B cell (primary cell): ENCODE data around the gene AMD1. TPM values are rescaled to one million over a fixed set of nuclear protein-coding genes. Genes with fewer than 3 reads are reported as not detected.

Source experiments
- ATAC-seq: fragments of 200-7000 bp; cut with Tn5 transposase; one replicate; pipeline ENCODE4 v1.10.0; 2021; ENCODE audit warnings: low read depth, mild to moderate bottlenecking, moderate number of reproducible peaks, moderate library complexity
- CTCF ChIA-PET: fragments of 350-600 bp; sonication (Branson Sonifier 250); formaldehyde crosslinking; loops from one replicate; lab custom pipeline; 2021; ENCODE audit warnings: antibody characterized with exemption, inconsistent platforms; lab: Charles Lee
- POLR2A ChIA-PET: fragments of 350-600 bp; sonication (Branson Sonifier 250); formaldehyde crosslinking; loops from one replicate; lab custom pipeline; 2021; ENCODE audit warnings: antibody characterized with exemption; lab: Charles Lee
- DNase-seq: peaks from one replicate; pipeline ENCODE4 v3.0.0; 2013
- H2AFZ ChIP-seq: 2 replicates; pipeline ENCODE4 v1.6.1; 2012; ENCODE audit warnings: mild to moderate bottlenecking, low read depth, low read length; ENCODE audit not compliant: insufficient read depth, poor library complexity, severe bottlenecking
- H3K27ac ChIP-seq, 2 donors: 1 replicate in 1 of 2; 2 replicates in 1 of 2; pipeline ENCODE4 v1.5.1; 2012 to 2013; ENCODE audit warnings: low read length in 2 of 2, mild to moderate bottlenecking in 2 of 2, moderate library complexity in 1 of 2
- H3K27me3 ChIP-seq, 4 experiments: fragments of 200-600 bp in 1 of 4; sonication (generic) in 1 of 4; replicated peaks in 1 of 4; 1 replicate in 2 of 4; 2 replicates in 2 of 4; pipeline versions ENCODE4 v1.6.1 to v1.7.0; 2013 to 2016; ENCODE audit warnings: low read length in 3 of 4, mild to moderate bottlenecking in 2 of 4, mixed read lengths in 1 of 4, moderate library complexity in 1 of 4; ENCODE audit not compliant: insufficient read depth in 4 of 4, control insufficient read depth in 3 of 4; ENCODE audit errors: control extremely low read depth in 1 of 4
- H3K36me3 ChIP-seq, 2 experiments: replicated peaks in 1 of 2; 1 replicate in 1 of 2; 2 replicates in 1 of 2; pipeline versions ENCODE4 v1.6.1 to v1.7.1; 2013; ENCODE audit warnings: low read length in 1 of 2; ENCODE audit not compliant: insufficient read depth in 2 of 2, control insufficient read depth in 1 of 2; ENCODE audit errors: control extremely low read depth in 1 of 2, extremely low read depth in 1 of 2
- H3K4me1 ChIP-seq, 2 donors: fragments of 200-600 bp in 1 of 2; sonication (generic) in 1 of 2; 1 replicate in 1 of 2; 2 replicates in 1 of 2; pipeline versions ENCODE4 v1.5.1 to v1.6.1; 2013 to 2017; ENCODE audit warnings: low read length in 2 of 2; ENCODE audit not compliant: control insufficient read depth in 2 of 2, insufficient read depth in 2 of 2
- H3K4me2 ChIP-seq: replicated peaks from 2 replicates; pipeline ENCODE3; 2012; ENCODE audit warnings: mild to moderate bottlenecking, low read depth, low read length; ENCODE audit not compliant: poor library complexity, severe bottlenecking
- H3K4me3 ChIP-seq, 5 experiments: fragments of 200-600 bp in 1 of 5; sonication (generic) in 1 of 5; 1 replicate in 3 of 5; 2 replicates in 2 of 5; pipeline versions ENCODE4 v1.5.1 to v1.7.0; 2011 to 2016; ENCODE audit warnings: low read length in 4 of 5, mild to moderate bottlenecking in 4 of 5, low read depth in 2 of 5, control low read depth in 1 of 5, moderate library complexity in 1 of 5; ENCODE audit not compliant: insufficient read depth in 1 of 5; ENCODE audit errors: control extremely low read depth in 1 of 5, extremely low read depth in 1 of 5
- H3K79me2 ChIP-seq: fragments of 200-600 bp; sonication (generic); one replicate; pipeline ENCODE4 v1.6.0; 2016; ENCODE audit warnings: low read length; ENCODE audit not compliant: control insufficient read depth, insufficient read depth
- H3K9ac ChIP-seq: fragments of 200-600 bp; sonication (generic); 2 replicates; pipeline ENCODE4 v1.6.1; 2017; ENCODE audit warnings: mild to moderate bottlenecking, low read length, moderate library complexity
- H3K9me3 ChIP-seq, 3 donors: one replicate each; pipeline versions ENCODE4 v1.6.1 to v1.7.1; 2013; ENCODE audit warnings: low read length in 2 of 3; ENCODE audit not compliant: control insufficient read depth in 2 of 3, insufficient read depth in 1 of 3; ENCODE audit errors: control extremely low read depth in 1 of 3
- H4K20me1 ChIP-seq: 2 replicates; pipeline ENCODE4 v1.6.0; 2012; ENCODE audit warnings: mild to moderate bottlenecking, low read length; ENCODE audit not compliant: insufficient read depth, control insufficient read depth, poor library complexity, severe bottlenecking
- H3K27ac Mint-ChIP-seq: one replicate; pipeline ENCODE4 v1.8.0; 2021; ENCODE audit warnings: mixed read lengths
- H3K27me3 Mint-ChIP-seq: one replicate; pipeline ENCODE4 v1.8.0; 2021; ENCODE audit warnings: mixed read lengths
- H3K4me1 Mint-ChIP-seq: one replicate; pipeline ENCODE4 v1.8.0; 2021; ENCODE audit warnings: mixed read lengths
- H3K4me3 Mint-ChIP-seq: one replicate; pipeline ENCODE4 v1.8.0; 2021; ENCODE audit warnings: mixed read lengths
- H3K9me3 Mint-ChIP-seq: one replicate; pipeline ENCODE4 v1.8.0; 2022; ENCODE audit warnings: mixed read lengths; ENCODE audit not compliant: insufficient read depth
- EZH2 ChIP-seq: IDR thresholded peaks from 2 replicates; pipeline ENCODE4 v1.6.1; 2012; ENCODE audit warnings: borderline replicate concordance, low read depth, mild to moderate bottlenecking, moderate library complexity, low read length; ENCODE audit not compliant: insufficient read depth, poor library complexity, severe bottlenecking
- WGBS: methylation state at CpG from one replicate; pipeline ENCODE4 v1.1.5; 2013; ENCODE audit warnings: missing lambda C conversion rate; ENCODE audit not compliant: insufficient coverage; 5-methylcytosine and 5-hydroxymethylcytosine counted together
- intact Hi-C: fragments of 100-400 bp; cut with micrococcal nuclease; formaldehyde crosslinking; loops from one replicate; pipeline ENCODE4 v1.10.0; 2022
- polyA plus RNA-seq: library from polyadenylated mRNA; depleted of rRNA; stranded (reverse); fragments of >200 nt; gene quantifications from 2 replicates; pipeline ENCODE4 v1.2.3, GENCODE V29; 2012
- total RNA-seq, 2 donors: library from RNA; stranded (reverse); fragments of 120-200 nt in 1 of 2; gene quantifications; 1 replicate in 1 of 2; 2 replicates in 1 of 2; pipeline versions ENCODE4 v1.2.3 to v1.2.4, GENCODE V29; 2013 to 2022
- TF ChIP-seq, protein P1 (sequence below): fragments of 200-600 bp; IDR thresholded peaks from one replicate; pipeline ENCODE4 v1.8.0; 2022; ENCODE audit warnings: antibody characterized with exemption, mild to moderate bottlenecking

The AMD1 gene
- total and polyA plus RNA-seq, 2 donors (not counting 1 experiment from before 2014, with no cell fraction given) = 49.8 to 56.8 TPM

DNA sequence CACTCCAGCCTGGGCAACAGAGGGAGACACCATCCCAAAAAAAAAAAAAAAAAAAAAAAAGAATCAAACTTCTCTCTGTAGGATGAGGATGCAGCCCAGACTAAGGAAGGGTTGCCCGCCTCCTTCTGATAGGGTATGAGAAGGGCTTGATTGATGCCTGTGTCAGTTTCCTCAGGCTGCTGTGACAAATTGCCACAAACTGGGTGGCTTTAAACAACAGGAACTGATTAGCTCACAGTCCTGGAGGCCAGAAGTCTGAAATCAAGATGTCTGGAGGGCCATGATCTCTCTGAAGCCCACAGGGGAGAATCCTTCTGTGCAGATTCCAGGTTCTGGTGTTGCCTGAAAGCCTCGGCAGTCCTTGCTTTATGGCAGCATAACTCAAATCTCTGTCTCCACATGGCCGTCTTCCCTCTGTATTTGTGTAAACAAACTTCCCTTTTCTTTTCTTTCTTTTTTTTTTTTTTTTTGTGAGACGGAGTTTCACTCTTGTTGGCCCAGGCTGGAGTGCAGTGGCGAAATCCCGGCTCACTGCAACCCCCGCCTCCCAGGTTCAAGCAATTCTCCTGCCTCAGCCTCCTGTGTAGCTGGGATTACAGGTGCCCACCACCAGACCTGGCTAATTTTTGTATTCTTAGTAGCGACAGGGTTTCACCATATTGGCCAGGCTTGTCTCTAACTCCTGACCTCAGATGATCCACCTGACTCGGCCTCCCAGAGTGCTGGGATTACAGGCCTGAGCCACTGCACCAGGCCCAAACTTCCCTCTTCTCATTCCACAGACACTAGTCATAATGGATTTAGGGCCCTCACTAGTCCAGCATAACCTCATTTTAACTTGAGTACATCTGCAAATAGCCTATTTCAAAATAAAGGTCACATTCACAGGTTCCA lies 48.1 kb upstream of the AMD1 start:
- ChIA-PET POLR2A (interaction anchor here (0.7 to 1.6 kb wide), 3 partner anchors 44 to 162 kb away, joined by 4 to 14 read pairs (median 5); partner anchors contain the start of gene AMD1), CTCF (interaction anchor here (1.6 kb wide), 1 partner anchor 52 kb away, joined by 5 read pairs; no protein-coding TSS in a partner anchor)
- H3K27me3 ChIP-seq = no peaks in the 10 kb centered on the region
- no peak overlapping the region for H3K9ac ChIP-seq
- H3K4me3 ChIP-seq = peak overlapping the region in 1 of 5 experiments; percentile 30
- ATAC-seq (no peak), DNase-seq (peak; percentile 35)
- no peaks in the 10 kb centered on the region for H3K79me2 ChIP-seq
- Mint-ChIP-seq H3K27me3 (no peaks in the 10 kb centered on the region), H3K27ac (peak overlapping the region; percentile 20), H3K4me3 (peak overlapping the region; percentile 26), H3K4me1 (peaks cover 10% of the 10 kb centered on the region), H3K9me3 (no peaks in the 10 kb centered on the region)
- WGBS = 77% methylated on average over 6 of the region's 9 CpGs
- H3K4me2 ChIP-seq = peak overlapping the region; percentile 58
- H3K9me3 ChIP-seq = no peaks in the 10 kb centered on the region
- H3K27ac ChIP-seq = no peak overlapping the region
- H3K36me3 ChIP-seq = no peaks in the 10 kb centered on the region
- TF ChIP-seq EZH2 = no peak
- TF ChIP-seq, protein P1, sequence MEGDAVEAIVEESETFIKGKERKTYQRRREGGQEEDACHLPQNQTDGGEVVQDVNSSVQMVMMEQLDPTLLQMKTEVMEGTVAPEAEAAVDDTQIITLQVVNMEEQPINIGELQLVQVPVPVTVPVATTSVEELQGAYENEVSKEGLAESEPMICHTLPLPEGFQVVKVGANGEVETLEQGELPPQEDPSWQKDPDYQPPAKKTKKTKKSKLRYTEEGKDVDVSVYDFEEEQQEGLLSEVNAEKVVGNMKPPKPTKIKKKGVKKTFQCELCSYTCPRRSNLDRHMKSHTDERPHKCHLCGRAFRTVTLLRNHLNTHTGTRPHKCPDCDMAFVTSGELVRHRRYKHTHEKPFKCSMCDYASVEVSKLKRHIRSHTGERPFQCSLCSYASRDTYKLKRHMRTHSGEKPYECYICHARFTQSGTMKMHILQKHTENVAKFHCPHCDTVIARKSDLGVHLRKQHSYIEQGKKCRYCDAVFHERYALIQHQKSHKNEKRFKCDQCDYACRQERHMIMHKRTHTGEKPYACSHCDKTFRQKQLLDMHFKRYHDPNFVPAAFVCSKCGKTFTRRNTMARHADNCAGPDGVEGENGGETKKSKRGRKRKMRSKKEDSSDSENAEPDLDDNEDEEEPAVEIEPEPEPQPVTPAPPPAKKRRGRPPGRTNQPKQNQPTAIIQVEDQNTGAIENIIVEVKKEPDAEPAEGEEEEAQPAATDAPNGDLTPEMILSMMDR = no peak
- no peaks in the 10 kb centered on the region for H4K20me1 ChIP-seq
- peaks cover 4% of the 10 kb centered on the region in 2 donors for H3K4me1 ChIP-seq
- peak overlapping the region; percentile 75 for H2AFZ ChIP-seq
- intact Hi-C loops = no loop called here

DNA sequence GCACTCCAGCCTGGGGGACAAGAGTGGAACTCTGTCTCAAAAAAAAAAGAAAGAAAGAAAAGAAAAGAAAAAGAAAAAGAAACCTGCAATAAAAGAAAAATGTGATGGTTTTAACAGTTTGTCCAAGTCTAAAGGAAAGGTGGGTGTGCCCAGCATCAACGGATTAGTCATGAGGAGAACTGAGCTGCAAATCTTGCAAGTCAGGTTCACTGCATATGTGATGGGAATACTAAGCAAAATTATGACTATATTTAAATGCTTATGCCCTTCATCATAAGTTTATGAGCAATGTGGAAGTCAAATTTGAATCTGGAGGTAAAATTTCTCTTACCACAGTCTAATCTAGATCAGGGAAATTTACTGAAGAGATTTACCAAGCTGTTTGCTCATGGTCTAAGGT lies 46.2 kb upstream of the AMD1 start:
- H3K9me3 Mint-ChIP-seq = no peaks in the 10 kb centered on the region
- no peak overlapping the region for H3K4me2 ChIP-seq
- no peak overlapping the region for H3K9ac ChIP-seq
- no peaks in the 10 kb centered on the region for H3K27me3 Mint-ChIP-seq
- intact Hi-C loops = no loop called here
- no peak overlapping the region for H3K4me3 Mint-ChIP-seq
- H3K4me3 ChIP-seq = no peak overlapping the region
- ChIA-PET POLR2A (no interaction called here), CTCF (interaction anchor here (0.6 to 1.2 kb wide), 2 partner anchors 38 to 997 kb away, joined by 3 read pairs; no protein-coding TSS in a partner anchor)
- ATAC-seq (no peak), DNase-seq (no peak)
- TF ChIP-seq, protein P1 = no peak
- no peak for TF ChIP-seq EZH2
- no peak overlapping the region for H3K27ac Mint-ChIP-seq
- H3K27me3 ChIP-seq = no peaks in the 10 kb centered on the region
- H3K4me1 ChIP-seq = peaks cover 4% of the 10 kb centered on the region in 2 donors
- no peaks in the 10 kb centered on the region for H4K20me1 ChIP-seq
- 83% methylated on average over 1 of the region's 1 CpG for WGBS
- H2AFZ ChIP-seq = no peak overlapping the region
- no peaks in the 10 kb centered on the region for H3K9me3 ChIP-seq
- H3K79me2 ChIP-seq = no peaks in the 10 kb centered on the region
- H3K36me3 ChIP-seq = no peaks in the 10 kb centered on the region
- H3K4me1 Mint-ChIP-seq = peaks cover 10% of the 10 kb centered on the region
- H3K27ac ChIP-seq = no peak overlapping the region
